GM12878 (cell line): ENCODE measurements around the gene NFKBIA. TPM values are rescaled to one million over a fixed set of nuclear protein-coding genes. Genes with fewer than 3 reads are reported as not detected.

Experiments used
- ATAC-seq: fragments of 200-7000 bp; cut with Tn5 transposase; 3 replicates; pipeline ENCODE4 v1.9.1; 2020; ENCODE audit warnings: mild to moderate bottlenecking, moderate library complexity
- BruUV-seq: library from RNA; stranded (reverse); fragments of 400-500 nt; replicated peaks from 2 replicates; lab custom pipeline; 2021; lab: Mats Ljungman, UMichigan
- CTCF ChIA-PET: fragments of 300-600 bp; sonication (Branson Sonifier 250); formaldehyde crosslinking; extraction: SDS; loops from one replicate; lab custom pipeline; 2021; ENCODE audit warnings: inconsistent platforms; lab: Yijun Ruan, JAX
- POLR2A ChIA-PET: fragments of 350-600 bp; formaldehyde crosslinking; extraction: SDS; loops from one replicate; lab custom pipeline; 2021; ENCODE audit warnings: inconsistent platforms; lab: Charles Lee
- RAD21 ChIA-PET: fragments of 300-600 bp; sonication (Branson Sonifier 250); formaldehyde crosslinking; loops from one replicate; lab custom pipeline; 2023; ENCODE audit warnings: antibody characterized with exemption; ENCODE audit not compliant: unreplicated experiment; lab: Charles Lee
- SMC1A ChIA-PET: fragments of 300-600 bp; sonication (Branson Sonifier 250); formaldehyde crosslinking; loops from one replicate; lab custom pipeline; 2023; ENCODE audit not compliant: unreplicated experiment, uncharacterized antibody; lab: Charles Lee
- DNase-seq: peaks from one replicate; pipeline ENCODE4 v3.0.0-alpha.2; 2011; ENCODE audit warnings: low read depth, low spot score
- FAIRE-seq: peaks from 3 replicates; lab custom pipeline; 2011; peaks lifted over from hg19 to GRCh38; lab: Jason Lieb, UNC
- H2AFZ ChIP-seq: 2 replicates; pipeline ENCODE4 v1.6.0; 2011; ENCODE audit warnings: low read depth, low read length, control low read depth; ENCODE audit not compliant: control insufficient read depth
- H3K27ac ChIP-seq: 2 replicates; pipeline ENCODE4 v1.5.1; 2011; ENCODE audit warnings: control low read depth; ENCODE audit not compliant: control insufficient read depth, insufficient read depth
- H3K27me3 ChIP-seq, 2 experiments: replicated peaks in 1 of 2; 2 replicates each; pipeline versions ENCODE4 v1.6.0 to v1.6.1; 2011; ENCODE audit warnings: low read length in 1 of 2; ENCODE audit not compliant: control insufficient read depth in 2 of 2, insufficient read depth in 2 of 2
- H3K36me3 ChIP-seq, 2 experiments: 2 replicates each; pipeline ENCODE4 v1.5.1; 2011; ENCODE audit warnings: low read length in 1 of 2; ENCODE audit not compliant: control insufficient read depth in 2 of 2, insufficient read depth in 2 of 2
- H3K4me1 ChIP-seq: 2 replicates; pipeline ENCODE4 v1.6.1; 2011; ENCODE audit warnings: mild to moderate bottlenecking, low read length, moderate library complexity, mixed read lengths; ENCODE audit not compliant: control insufficient read depth, insufficient read depth
- H3K4me2 ChIP-seq: 2 replicates; pipeline ENCODE4 v1.6.0; 2011; ENCODE audit warnings: control low read depth; ENCODE audit not compliant: control insufficient read depth, insufficient read depth
- H3K4me3 ChIP-seq: fragments of 200-600 bp; sonication (generic); 2 replicates; pipeline ENCODE4 v1.5.1; 2016
- H3K79me2 ChIP-seq: 2 replicates; pipeline ENCODE4 v1.6.0; 2011; ENCODE audit warnings: low read length; ENCODE audit not compliant: control insufficient read depth, insufficient read depth
- H3K9ac ChIP-seq: 2 replicates; pipeline ENCODE4 v1.8.0; 2011; ENCODE audit warnings: low read length, control low read depth, mixed read lengths; ENCODE audit not compliant: control insufficient read depth, insufficient read depth
- H3K9me3 ChIP-seq: replicated peaks from 3 replicates; pipeline ENCODE4 v1.5.1; 2011; ENCODE audit warnings: mild to moderate bottlenecking, low read length; ENCODE audit not compliant: control insufficient read depth, insufficient read depth
- H4K20me1 ChIP-seq: 2 replicates; pipeline ENCODE4 v1.6.0; 2011; ENCODE audit not compliant: control insufficient read depth, insufficient read depth
- BCLAF1 ChIP-seq: fragments of 450-650 bp; IDR thresholded peaks from 2 replicates; pipeline ENCODE4 v1.6.1; 2017; ENCODE audit warnings: antibody characterized with exemption, mild to moderate bottlenecking, moderate library complexity
- CHD2 ChIP-seq: IDR thresholded peaks from 2 replicates; pipeline ENCODE4 v1.6.1; 2011; ENCODE audit warnings: low read depth, low read length, improper control_type of control experiment, borderline replicate concordance
- ELK1 ChIP-seq: IDR thresholded peaks from 2 replicates; pipeline ENCODE4 v1.6.1; 2012; ENCODE audit warnings: low read depth, low read length, improper control_type of control experiment
- IKZF2 ChIP-seq, 2 experiments: fragments of 450-650 bp; IDR thresholded peaks; 2 replicates each; pipeline ENCODE4 v1.6.1; 2017; ENCODE audit warnings: mild to moderate bottlenecking in 2 of 2, moderate library complexity in 2 of 2
- JUND ChIP-seq: IDR thresholded peaks from 2 replicates; pipeline ENCODE4 v1.6.1; 2012; ENCODE audit warnings: low read depth, mild to moderate bottlenecking, low read length, improper control_type of control experiment, moderate library complexity
- NFIC ChIP-seq: IDR thresholded peaks from 2 replicates; pipeline ENCODE4 v1.6.1; 2012; ENCODE audit warnings: low read depth, mild to moderate bottlenecking, inconsistent platforms, low read length, moderate library complexity
- NFXL1 ChIP-seq: fragments of 450-650 bp; IDR thresholded peaks from 2 replicates; pipeline ENCODE4 v1.6.1; 2017; ENCODE audit warnings: antibody characterized with exemption, mild to moderate bottlenecking, borderline replicate concordance
- POLR2AphosphoS5 ChIP-seq: IDR thresholded peaks from 2 replicates; pipeline ENCODE4 v1.6.1; 2011; ENCODE audit warnings: mild to moderate bottlenecking, low read length, inconsistent platforms
- POU2F2 ChIP-seq: IDR thresholded peaks from 3 replicates; pipeline ENCODE4 v1.6.1; 2011; ENCODE audit warnings: low read depth, mild to moderate bottlenecking, low read length, borderline replicate concordance
- RCOR1 ChIP-seq: conservative IDR thresholded peaks from 2 replicates; pipeline ENCODE4 v1.6.1; 2012; ENCODE audit warnings: low read depth, low read length, improper control_type of control experiment
- RELB ChIP-seq: fragments of 450-650 bp; IDR thresholded peaks from 2 replicates; pipeline ENCODE4 v1.6.1; 2017; ENCODE audit warnings: low read depth, mild to moderate bottlenecking, moderate library complexity
- RUNX3 ChIP-seq: IDR thresholded peaks from 2 replicates; pipeline ENCODE4 v1.6.1; 2012; ENCODE audit warnings: low read length, inconsistent platforms
- SREBF2 ChIP-seq: IDR thresholded peaks from 2 replicates; pipeline ENCODE4 v1.6.1; 2012; ENCODE audit warnings: mild to moderate bottlenecking, low read length
- ZNF592 ChIP-seq: fragments of 450-650 bp; IDR thresholded peaks from 2 replicates; pipeline ENCODE4 v1.6.1; 2017; ENCODE audit warnings: mild to moderate bottlenecking, moderate library complexity
- WGBS: methylation state at CpG from one replicate; pipeline ENCODE4 v1.1.6; 2016; ENCODE audit warnings: low lambda C conversion rate; ENCODE audit not compliant: insufficient replicate concordance, insufficient coverage; ENCODE audit errors: missing lambda C conversion rate; 5-methylcytosine and 5-hydroxymethylcytosine counted together
- in situ Hi-C: fragments of 300-500 bp; cut with MboI; formaldehyde crosslinking; loops from 9 replicates; pipeline ENCODE4 v1.14.3; 2018; ENCODE audit warnings: mixed read lengths
- intact Hi-C: fragments of 100-400 bp; cut with micrococcal nuclease; formaldehyde crosslinking; loops from one replicate; pipeline ENCODE4 v1.14.2; 2022; ENCODE audit not compliant: unreplicated experiment
- polyA plus RNA-seq, 11 experiments: library from polyadenylated mRNA; depleted of rRNA in 4 of 11; unstranded in 6 of 11; stranded (reverse) in 5 of 11; fragments of >200 nt; fragmentation: Nextera tagmentation in 4 of 11; fragmentation: Illumina TruSeq in 1 of 11; extraction: Ambion mirVana in 4 of 11; extraction: Trizol in 1 of 11; gene quantifications; 1 replicate in 1 of 11; 2 replicates in 10 of 11; pipeline versions ENCODE4 v1.2.1 to v1.2.3, GENCODE V29; 2011 to 2016; ENCODE audit warnings: inconsistent platforms in 2 of 11, missing spikeins in 2 of 11, low read depth in 1 of 11
- total RNA-seq, 4 experiments: library from RNA; depleted of rRNA in 3 of 4; stranded (reverse); fragments of >200 nt in 3 of 4; fragmentation: Illumina TruSeq in 1 of 4; extraction: Trizol in 1 of 4; gene quantifications; 2 replicates each; pipeline versions ENCODE4 v1.2.1 to v1.2.3, GENCODE V29; 2013 to 2021

NFKBIA gene
- total and polyA plus RNA-seq, 10 of the 15 experiments (the other 5 are each of a cell fraction or from before 2014, with no cell fraction given) = 123 to 419 (median 267) TPM

- no peak for TF ChIP-seq BCLAF1
- no peak for TF ChIP-seq ELK1
- no peak for TF ChIP-seq RCOR1
- no peak for TF ChIP-seq POLR2AphosphoS5
- no peak for TF ChIP-seq IKZF2 (IDR thresholded peaks at IDR 0.05)
- TF ChIP-seq CHD2 = no peak
- TF ChIP-seq, all 136 proteins: peak for 0
These were observed 30.6 kb upstream of the NFKBIA start (continued) for GRCh38 chr14:35435177-35435576.

- no peaks in the 10 kb centered on the region for H3K9me3 ChIP-seq
- no peak overlapping the region for H3K27ac ChIP-seq
- H3K9ac ChIP-seq = no peak overlapping the region
- H3K4me2 ChIP-seq = no peak overlapping the region
- no peak overlapping the region for H3K4me3 ChIP-seq
- ChIA-PET RAD21 (no interaction called here), POLR2A (no interaction called here), CTCF (interaction anchor here (1.0 kb wide), 1 partner anchor 253 kb away, joined by 4 read pairs; no protein-coding TSS in a partner anchor), SMC1A (interaction anchor here (0.6 kb wide), 1 partner anchor 604 kb away, joined by 3 read pairs; no protein-coding TSS in a partner anchor)
- no peak overlapping the region for H2AFZ ChIP-seq
- DNase-seq = no peak
- no peaks in the 10 kb centered on the region for H3K36me3 ChIP-seq
- no peaks in the 10 kb centered on the region for H3K79me2 ChIP-seq
- ATAC-seq = no peak
- intact Hi-C loops = no loop called here
- H3K27me3 ChIP-seq = no peaks in the 10 kb centered on the region
- FAIRE-seq = no peak
- no peaks in the 10 kb centered on the region for H4K20me1 ChIP-seq
- in situ Hi-C loops = loop anchor here (25.0 kb wide), 1 partner anchor 253 kb away; no protein-coding TSS in a partner anchor
- BruUV-seq = no TSS peak
- H3K4me1 ChIP-seq = no peaks in the 10 kb centered on the region
- WGBS = 100% methylated on average over 1 of the region's 1 CpG
- TF ChIP-seq JUND (no peak), SREBF2 (no peak), NFIC (no peak), POU2F2 (no peak), RUNX3 (no peak), ZNF592 (no peak), RELB (no peak), NFXL1 (no peak)
These were observed 29.3 kb upstream of the NFKBIA start for GRCh38 chr14:35433826-35434225.
